HG03108 (cell line): ENCODE data around the gene LEKR1.
"Not testable (repeated sequence)": the region's sequence is repeated elsewhere in the genome, so short reads cannot be mapped to it uniquely, and the experiment has no call there.

ENCODE experiments used
- ATAC-seq: cut with Tn5 transposase; IDR thresholded peaks from one replicate; pipeline ENCODE4 v1.9.1; 2021; ENCODE audit warnings: moderate library complexity; ENCODE audit not compliant: unreplicated experiment

The LEKR1 gene

DNA sequence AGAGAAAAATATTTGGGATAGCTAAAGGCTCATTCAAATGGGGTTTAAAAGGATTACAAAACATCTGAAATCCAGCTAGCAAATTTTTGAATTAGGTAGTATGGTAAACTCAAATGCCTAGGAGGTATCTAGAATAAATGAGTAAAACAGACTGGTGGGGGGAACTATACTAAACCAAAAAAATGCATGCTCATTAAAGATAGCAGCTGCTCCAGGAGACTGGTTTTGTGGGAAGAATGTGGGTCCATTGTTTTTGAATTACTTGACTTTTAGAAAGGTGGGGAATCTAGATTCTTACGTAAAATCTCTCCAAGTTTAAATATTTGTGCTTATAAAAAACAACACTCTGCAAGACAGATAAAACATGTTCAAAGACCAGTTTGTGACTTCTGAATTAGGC is 73.8 kb downstream of the LEKR1 start:
- ATAC-seq: no peak

DNA sequence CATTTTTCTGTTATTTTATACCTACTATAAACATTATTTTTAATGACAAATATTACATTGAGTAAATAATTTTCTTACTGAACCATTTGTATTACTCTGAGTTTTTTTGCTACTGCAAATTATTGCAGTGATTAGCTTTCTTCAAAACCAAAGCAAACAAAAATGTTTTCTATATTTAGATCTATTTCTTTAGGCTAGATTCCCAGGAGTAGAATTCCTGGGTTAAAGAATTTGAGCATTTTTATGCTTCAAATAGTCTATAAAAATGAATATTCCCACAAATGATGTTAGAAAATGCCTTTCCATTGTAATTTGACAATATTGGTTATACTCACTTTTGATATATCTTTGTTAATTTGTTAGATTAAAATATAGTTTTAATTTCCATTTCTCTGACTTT is 76.8 kb downstream of the LEKR1 start:
- no peak for ATAC-seq

DNA sequence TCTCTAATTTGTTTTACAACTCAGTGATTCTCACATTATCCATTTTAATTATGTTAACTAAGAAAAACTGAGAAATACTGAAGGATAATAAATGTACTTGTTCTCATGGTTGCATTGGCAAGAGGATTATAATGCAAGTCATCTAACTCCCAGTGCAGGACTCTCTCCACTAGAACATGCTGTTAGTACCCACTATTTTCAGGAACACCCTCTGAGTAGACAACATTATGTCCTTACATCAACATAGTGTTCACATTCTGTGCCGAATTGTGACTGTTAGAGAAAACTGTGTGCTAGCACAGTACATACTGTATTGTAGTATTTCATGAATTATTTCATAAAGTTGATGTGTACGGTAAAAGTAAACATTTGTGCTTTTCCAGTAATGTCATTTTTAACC is 80.1 kb downstream of the LEKR1 start:
- ATAC-seq: no peak

DNA sequence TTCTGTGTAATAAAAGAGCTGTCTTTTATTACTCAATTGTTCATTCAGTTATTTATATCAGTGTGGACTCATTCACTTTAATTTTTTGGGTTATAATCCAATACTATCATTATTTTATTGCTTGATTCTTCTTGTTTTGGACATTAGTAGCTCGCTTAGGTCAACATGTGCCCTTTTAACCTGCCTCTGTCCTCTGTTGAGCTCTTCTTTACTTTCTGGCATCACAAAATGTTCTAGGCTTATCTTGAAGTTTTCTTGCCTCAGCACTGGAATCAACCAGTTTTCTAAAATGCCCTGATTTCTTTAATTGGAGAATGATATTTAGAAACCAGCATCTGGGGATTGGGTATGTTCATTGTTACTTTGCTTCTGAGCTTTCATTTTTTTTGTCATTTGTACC is 82.2 kb downstream of the LEKR1 start:
- ATAC-seq: no peak

DNA sequence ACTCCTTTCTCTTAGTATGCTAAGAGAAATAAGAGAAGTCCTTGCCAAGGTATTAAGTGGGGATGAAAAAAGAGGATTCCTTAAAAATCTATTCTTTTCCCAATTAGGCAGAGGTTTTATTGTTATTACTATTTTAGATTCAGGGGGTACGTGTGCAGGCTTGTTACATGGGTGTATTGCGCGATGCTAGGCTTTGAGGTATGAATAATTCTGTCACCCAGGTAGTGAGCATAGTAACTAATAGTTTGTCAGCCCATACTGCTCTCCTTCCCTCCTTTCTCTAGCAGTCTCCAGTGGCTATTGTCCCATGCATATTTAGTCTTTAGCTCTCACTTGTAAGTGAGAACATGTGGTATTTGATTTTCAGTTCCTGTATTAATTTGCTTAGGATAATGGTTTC is 83.9 kb downstream of the LEKR1 start:
- no peak for ATAC-seq

DNA sequence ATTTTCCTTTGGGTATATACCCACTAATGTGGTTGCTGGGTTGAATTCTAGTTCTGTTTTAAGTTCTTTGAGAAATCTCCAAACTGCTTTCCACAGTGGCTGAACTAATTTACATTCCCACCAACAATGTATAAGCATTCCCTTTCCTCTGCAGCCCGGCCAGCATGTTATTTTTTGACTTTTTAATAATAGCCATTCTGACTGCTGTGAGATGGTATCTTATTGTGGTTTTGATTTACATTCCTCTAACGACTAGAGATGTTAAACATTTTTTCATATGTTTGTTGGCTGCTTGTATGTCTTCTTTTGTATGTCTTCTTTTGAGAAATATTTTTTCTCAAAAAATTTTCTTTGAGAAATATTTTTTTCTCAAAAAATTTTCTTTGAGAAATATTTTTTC is 84.7 kb downstream of the LEKR1 start:
- ATAC-seq: not testable (repeated sequence)

DNA sequence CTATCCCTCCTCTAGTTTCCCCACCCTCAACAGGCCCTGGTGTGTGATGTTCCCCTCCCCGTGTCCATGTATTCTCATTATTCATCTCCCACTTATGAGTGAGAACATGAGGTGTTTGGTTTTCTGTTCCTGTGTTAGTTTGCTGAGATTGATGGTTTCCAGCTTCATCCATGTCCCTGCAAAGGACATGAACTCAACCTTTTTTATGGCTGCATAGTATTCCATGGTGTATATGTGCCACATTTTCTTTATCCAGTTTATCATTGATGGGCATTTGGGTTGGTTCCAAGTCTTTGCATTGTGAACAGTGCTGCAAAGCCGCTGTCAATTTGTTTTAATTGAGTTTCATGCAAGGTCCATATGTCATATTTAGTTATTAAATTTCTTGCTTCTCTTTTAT is 88.1 kb downstream of the LEKR1 start:
- ATAC-seq: not testable (repeated sequence)

DNA sequence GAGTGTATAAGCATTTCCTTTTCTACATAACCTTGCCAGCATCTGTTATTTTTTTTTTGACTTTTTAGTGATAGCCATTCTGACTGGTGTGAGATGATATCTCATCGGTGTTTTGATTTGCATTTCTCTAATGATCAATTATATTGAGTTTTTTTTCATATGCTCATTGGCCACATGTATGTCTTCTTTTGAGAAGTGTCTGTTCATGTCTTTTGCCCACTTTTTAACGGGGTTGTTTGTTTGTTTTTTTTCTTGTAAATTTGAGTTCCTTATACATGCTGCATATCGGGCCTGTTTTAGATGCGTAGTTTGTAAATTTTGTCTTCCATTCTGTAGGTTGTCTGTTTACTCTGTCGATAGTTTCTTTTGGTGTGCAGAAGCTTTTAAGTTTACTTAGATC is 89.2 kb downstream of the LEKR1 start:
- no peak for ATAC-seq

DNA sequence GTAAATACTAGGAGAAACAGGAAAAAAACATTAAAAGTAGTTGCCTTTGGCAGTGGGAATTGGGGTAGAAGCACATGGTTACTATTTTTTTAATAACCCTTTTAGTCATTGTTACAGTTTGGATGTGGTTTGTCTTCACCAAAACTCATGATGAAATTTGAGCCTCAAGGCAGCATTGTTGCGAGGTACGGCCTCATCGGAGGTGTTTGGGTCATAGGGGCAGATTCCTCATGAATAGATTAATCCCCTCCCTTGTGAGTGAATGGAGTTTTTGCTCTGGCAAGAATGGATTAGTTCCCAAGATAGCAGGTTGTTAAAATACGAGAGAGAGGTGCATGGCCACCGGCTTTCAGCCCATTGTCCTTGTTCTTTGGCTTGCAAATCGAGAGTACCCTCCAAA is 92.6 kb downstream of the LEKR1 start:
- ATAC-seq: no peak

DNA sequence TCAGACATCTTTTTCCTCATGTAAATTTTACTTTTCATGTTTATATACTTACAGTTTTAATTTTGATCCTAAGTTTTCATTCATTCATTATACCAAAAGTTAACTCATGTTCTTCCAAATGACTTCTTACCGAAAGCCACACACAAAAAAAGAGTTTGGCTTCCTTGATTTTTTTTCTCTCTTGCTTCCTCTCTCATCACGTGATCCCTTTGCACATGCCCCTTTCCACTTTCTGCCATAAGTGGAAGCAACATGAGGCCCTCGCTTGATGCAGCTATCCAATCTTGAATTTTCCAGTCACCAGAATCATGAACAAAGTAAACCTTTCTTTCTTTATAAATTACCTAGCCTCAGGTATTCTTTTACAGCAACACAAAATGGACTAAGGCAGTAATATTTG is 93.7 kb downstream of the LEKR1 start:
- no peak for ATAC-seq

DNA sequence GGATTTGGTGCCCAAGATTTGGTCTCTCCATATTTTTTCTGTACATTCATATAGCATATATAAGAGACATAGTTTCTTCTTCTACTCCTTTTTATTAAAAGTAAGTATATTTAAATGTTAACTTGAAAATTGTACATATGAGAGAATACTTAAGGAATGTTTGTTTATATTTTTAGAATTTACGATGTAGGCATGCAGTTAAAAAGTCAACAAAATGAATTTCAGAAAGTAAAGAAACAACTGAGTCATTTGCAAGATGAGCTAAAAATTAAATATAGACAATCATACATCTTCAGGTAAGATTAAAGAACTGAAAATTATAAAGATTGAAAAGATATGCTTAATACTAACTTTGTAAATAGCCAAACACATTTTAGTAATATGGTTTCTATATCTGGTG is 94.2 kb downstream of the LEKR1 start:
- ATAC-seq: no peak

DNA sequence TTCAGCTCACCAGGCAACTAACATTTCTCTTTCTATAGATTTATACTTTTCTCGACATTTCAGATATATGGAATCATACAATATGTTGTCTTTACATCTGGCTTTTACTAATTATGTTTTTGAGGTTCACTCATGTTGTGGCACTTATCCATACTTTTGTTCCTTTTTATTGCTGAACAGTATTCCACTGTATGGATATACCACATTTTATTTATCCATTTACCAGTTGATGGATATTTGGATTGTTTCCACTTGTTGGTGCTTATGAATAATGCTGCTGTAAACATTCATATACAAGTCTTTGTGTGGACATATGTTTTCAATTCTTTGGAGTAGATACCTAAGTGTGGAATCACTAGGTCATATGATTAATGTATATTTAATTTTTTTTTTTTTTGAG is 97.2 kb downstream of the LEKR1 start:
- no peak for ATAC-seq

DNA sequence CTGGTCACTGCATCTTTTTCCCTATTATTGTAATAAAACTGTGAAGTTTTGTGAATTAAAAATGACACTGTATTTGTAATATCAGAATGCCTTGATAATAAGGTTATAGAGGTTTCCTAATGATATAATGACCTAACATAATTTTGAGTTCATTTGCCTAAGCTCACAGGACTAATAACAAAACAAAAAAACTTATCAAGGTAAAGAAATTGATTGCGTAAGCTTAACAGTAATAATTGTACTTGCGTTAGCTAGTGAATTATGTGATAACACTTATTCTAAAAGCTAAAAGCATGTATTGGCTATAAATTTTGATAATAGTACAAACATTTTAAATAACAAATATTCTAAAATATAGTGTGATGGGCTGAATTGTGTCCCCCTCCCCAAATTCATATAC is 112.6 kb downstream of the LEKR1 start:
- ATAC-seq: no peak

DNA sequence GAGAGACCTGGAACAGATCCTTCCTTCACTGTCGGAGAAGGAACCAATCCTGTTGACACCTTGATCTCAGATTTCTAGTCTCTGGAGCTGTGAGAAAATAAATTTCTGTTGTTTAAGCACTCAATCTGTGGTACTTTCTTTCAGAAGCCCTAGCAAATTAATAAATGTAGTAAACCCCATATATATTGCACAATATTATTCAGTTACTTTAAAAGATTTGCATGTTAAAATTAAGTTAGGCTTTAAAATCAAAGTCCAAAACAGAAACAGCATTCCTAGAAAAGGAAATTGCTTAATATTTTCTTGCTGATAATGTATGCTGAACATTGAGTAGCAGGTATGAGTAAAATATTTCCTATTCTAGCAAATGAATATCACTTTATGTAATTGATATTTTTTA is 113.2 kb downstream of the LEKR1 start:
- ATAC-seq: no peak

DNA sequence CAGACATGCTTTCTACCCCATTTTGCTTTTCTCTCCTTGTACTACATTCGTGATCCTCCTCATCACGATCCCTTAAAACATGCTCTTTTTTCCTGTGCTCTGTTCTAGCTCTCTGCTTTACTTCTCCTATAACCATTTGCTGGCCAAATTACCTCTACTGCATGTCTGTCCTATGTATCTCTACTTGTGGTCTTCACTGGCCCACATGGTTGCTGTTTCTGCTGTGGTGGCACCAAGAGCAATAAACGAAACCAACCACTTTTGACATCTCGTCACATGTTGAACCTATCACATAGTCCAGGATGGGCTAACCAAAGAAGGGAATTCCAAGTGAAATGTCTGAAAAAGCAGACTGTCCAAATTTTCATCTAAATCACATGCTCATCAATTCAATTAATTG is 115.2 kb downstream of the LEKR1 start:
- ATAC-seq: no peak

DNA sequence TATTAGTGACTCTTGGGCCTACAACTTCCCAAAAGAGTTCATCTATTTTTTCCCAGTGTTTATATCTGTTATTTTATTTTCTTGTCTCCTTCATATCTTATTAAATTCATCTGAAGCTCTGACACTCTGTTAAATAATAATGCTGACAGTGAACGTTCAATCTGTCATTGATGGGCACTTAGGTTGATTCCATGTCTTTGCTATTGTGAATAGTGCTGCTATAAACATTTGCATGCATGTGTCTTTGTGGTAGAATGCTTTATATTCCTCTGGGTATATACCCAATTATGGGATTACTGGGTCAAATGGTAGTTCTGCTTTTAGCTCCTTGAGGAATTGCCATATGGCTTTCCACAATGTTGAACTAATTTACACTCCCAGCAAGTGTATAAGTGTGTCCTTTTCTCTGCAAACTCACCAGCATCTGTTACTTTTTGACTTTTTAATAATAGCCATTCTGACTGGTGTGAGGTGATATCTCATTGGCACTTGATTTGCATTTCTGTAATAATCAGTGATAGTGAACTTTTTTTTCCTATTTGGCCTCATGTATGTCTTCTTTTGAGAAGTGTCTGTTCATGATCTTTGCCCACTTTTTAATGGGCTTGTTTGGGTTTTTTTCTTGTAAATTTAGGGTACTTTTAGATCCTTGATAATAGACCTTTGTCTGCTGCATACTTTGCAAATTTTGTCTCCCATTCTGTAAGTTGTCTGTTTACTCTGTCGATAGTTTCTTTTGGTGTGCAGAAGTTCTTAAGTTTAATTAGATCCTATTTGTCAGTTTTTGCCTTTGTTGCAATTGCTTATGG is 122.5 kb downstream of the LEKR1 start:
- ATAC-seq: no peak

DNA sequence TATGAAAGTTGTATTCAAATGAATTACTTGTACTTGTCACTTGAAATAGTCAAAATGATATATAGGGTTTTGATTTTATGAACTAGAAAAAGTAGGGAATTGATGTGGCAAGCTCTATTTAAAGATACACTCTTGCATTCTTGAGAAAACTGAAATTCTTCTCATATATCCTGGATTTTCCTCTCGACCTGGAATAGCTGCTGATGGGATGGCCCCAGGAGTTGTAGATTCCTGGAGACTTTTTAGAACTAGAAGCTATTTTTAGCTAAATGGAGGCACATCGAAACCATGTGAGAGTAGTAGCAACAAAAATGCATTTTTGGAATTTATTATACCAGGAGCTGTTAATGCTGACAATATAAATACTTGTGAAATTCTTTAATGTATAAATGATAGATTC is 125.9 kb downstream of the LEKR1 start:
- ATAC-seq: no peak

DNA sequence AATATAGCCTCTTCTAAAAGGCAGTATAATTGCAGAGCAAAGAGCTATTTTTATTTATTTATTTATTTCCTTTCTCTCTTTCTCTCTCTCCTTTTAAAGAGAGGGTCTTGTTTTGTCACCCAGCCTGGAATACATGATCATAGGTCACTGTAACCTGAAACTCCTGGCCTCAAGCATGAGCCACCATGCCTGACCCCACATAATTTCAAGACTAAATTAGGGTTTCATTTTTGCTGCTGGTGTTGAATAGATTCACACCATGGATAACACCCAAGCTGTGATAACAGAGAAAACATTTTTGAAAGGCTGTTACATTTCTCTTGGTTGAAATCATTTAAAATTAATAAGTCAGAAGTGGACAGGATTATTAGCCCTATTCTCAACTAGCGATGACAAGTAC is 131.6 kb downstream of the LEKR1 start:
- no peak for ATAC-seq

DNA sequence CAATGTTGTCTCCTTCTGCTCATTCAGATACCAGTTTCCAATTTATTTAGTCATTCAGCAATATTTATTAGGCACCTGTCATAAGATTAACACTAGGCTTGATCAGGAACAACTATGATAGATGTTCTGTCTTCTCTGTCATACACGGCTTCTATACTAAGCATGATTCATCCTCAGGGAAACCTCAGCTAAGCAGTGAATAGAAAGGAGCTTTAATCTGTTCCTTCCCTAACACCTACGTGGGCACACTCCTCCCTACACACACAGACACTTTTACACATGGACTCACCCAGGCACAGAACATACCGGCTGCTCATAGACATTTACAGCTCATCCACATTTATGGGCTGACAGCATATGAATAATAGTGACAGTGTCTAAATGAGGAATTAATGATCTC is 136.9 kb downstream of the LEKR1 start:
- no peak for ATAC-seq

DNA sequence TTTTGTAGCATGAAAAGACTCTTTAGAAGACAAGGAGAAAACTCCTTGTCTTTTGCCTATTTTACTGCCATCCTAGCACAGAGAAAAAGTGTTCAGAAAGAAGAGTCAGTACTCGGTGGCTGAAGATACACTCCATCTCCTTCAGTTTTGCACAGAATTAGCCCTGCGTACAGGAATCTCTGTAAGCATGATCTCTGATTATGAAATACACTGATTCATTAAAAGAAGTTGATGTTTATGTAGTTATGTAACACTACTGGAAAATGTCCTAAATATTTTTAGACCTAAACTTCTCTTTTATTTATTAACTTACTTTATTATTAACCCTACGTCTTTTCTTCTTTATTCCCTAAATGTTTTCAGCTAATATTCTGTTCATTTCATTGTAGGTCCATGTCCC is 138.4 kb downstream of the LEKR1 start:
- ATAC-seq: no peak

DNA sequence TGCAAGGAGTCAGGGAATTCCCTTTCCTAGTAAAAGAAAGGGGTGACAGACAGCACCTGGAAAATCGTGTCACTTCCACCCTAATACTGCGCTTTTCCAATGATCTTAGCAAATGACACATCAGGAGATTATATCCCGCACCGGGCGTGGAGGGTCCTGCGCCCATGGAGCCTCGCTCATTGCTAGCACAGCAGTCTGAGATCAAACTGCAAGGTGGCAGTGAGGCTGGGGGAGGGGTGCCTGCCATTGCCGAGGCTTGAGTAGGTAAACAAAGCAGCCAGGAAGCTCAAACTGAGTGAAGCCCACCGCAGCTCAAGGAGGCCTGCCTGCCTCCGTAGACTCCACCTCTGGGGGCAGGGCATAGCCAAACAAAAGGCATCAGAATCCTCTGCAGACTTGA is 140.2 kb downstream of the LEKR1 start:
- ATAC-seq: not testable (repeated sequence)

DNA sequence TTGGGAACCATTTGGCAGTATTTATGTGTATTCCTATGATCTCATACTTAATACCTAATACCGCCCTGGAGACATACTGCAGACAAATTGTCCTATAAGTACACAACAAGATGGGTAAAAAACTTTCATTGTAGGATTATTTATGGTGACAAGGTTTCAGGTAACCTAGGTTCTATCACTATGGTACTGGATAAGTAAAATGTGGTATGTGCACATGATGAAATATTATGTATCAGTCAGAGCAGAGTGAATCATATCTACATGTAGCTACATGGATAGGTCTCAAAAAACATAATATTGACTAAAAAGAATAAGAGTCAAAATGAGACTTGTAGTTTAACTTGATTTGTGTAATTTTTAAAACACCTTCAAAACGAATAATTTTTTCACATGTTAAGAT is 147.8 kb downstream of the LEKR1 start:
- ATAC-seq: no peak

DNA sequence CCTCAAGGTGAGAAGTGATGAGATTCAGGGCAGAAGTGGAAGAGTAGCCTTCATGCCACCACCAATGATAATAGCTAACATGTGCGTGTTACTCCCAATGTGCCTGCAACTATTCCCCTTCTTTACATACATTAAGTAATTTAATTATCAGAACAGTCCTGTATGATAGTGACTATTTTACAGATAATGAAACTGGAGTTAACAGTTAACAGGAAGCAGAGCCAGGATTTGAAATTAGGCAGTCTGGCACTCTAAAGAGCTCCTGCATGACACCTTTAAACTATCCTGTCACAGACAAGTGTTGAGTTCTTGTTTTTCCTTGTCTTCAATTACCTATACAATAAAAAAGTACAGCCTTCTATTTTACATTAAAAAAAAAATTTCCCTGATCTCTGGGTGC is 148.8 kb downstream of the LEKR1 start:
- no peak for ATAC-seq
